ENCODE results near the gene TRIM66.

Gene TRIM66

DNA sequence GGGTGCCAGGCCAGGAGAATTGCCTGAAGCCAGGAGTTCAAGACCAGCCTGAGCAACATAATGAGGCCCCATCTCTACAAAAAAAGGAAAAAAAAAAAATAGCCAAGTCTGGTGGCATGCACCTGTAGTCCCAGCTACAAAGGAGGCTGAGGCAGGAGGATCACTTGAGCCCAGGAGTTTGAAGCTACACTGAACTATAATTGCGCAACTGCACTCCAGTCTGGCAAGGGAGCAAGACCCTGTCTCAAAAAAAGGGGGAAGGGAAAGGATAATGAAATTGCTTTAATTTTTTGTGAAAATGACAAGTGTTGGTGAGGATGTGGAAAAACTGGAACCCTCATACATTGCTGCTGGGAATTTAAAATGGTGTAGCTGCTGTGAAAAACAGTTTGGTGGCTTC is 107.7 kb downstream of the TRIM66 start:
- no peak overlapping the region for H3K4me3 ChIP-seq (ENCODE audit: severe bottlenecking)
- no peaks in the 10 kb centered on the region for H3K9me3 ChIP-seq (ENCODE audit: severe bottlenecking)
- ATAC-seq (ENCODE audit: low read depth) = no peak
- no peaks in the 10 kb centered on the region for H3K36me3 ChIP-seq (ENCODE audit: low read depth)
- DNase-seq (ENCODE audit: low spot score) = no peak
- TF ChIP-seq, protein P1, sequence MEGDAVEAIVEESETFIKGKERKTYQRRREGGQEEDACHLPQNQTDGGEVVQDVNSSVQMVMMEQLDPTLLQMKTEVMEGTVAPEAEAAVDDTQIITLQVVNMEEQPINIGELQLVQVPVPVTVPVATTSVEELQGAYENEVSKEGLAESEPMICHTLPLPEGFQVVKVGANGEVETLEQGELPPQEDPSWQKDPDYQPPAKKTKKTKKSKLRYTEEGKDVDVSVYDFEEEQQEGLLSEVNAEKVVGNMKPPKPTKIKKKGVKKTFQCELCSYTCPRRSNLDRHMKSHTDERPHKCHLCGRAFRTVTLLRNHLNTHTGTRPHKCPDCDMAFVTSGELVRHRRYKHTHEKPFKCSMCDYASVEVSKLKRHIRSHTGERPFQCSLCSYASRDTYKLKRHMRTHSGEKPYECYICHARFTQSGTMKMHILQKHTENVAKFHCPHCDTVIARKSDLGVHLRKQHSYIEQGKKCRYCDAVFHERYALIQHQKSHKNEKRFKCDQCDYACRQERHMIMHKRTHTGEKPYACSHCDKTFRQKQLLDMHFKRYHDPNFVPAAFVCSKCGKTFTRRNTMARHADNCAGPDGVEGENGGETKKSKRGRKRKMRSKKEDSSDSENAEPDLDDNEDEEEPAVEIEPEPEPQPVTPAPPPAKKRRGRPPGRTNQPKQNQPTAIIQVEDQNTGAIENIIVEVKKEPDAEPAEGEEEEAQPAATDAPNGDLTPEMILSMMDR (IDR thresholded peaks at IDR 0.05; ENCODE audit: poor library complexity, severe bottlenecking) = no peak
- no peaks in the 10 kb centered on the region for H3K27me3 ChIP-seq (ENCODE audit: insufficient read depth, poor library complexity, severe bottlenecking)
- no peak overlapping the region for H3K27ac ChIP-seq (ENCODE audit: poor library complexity, severe bottlenecking)
- no peaks in the 10 kb centered on the region for H3K4me1 ChIP-seq (ENCODE audit: insufficient read depth, poor library complexity, severe bottlenecking)

GRCh38 chr11:8573777-8574176 is 108.7 kb downstream of the TRIM66 start:
- no peak for ATAC-seq (ENCODE audit: low read depth)
- Histone ChIP-seq H3K27ac (ENCODE audit: poor library complexity, severe bottlenecking) (no peak overlapping the region), H3K36me3 (ENCODE audit: low read depth) (no peaks in the 10 kb centered on the region), H3K4me3 (ENCODE audit: severe bottlenecking) (no peak overlapping the region), H3K9me3 (ENCODE audit: severe bottlenecking) (no peaks in the 10 kb centered on the region), H3K27me3 (ENCODE audit: insufficient read depth, poor library complexity, severe bottlenecking) (no peaks in the 10 kb centered on the region), H3K4me1 (ENCODE audit: insufficient read depth, poor library complexity, severe bottlenecking) (peaks cover 3% of the 10 kb centered on the region)
- TF ChIP-seq, protein P1 (IDR thresholded peaks at IDR 0.05; ENCODE audit: poor library complexity, severe bottlenecking) = no peak
- no peak for DNase-seq (ENCODE audit: low spot score)

- Histone ChIP-seq H3K27me3 (ENCODE audit: insufficient read depth, poor library complexity, severe bottlenecking) (no peaks in the 10 kb centered on the region), H3K36me3 (ENCODE audit: low read depth) (no peaks in the 10 kb centered on the region), H3K27ac (ENCODE audit: poor library complexity, severe bottlenecking) (peak overlapping the region; percentile 21), H3K4me3 (ENCODE audit: severe bottlenecking) (no peak overlapping the region), H3K9me3 (ENCODE audit: severe bottlenecking) (no peaks in the 10 kb centered on the region), H3K4me1 (ENCODE audit: insufficient read depth, poor library complexity, severe bottlenecking) (peaks cover 20% of the 10 kb centered on the region)
- ATAC-seq (ENCODE audit: low read depth) (peak; percentile 66), DNase-seq (ENCODE audit: low spot score) (no peak)
- TF ChIP-seq, protein P1 (IDR thresholded peaks at IDR 0.05; ENCODE audit: poor library complexity, severe bottlenecking) = no peak
Measured at GRCh38 chr11:8567602-8568198, 114.8 kb downstream of the TRIM66 start.

DNA sequence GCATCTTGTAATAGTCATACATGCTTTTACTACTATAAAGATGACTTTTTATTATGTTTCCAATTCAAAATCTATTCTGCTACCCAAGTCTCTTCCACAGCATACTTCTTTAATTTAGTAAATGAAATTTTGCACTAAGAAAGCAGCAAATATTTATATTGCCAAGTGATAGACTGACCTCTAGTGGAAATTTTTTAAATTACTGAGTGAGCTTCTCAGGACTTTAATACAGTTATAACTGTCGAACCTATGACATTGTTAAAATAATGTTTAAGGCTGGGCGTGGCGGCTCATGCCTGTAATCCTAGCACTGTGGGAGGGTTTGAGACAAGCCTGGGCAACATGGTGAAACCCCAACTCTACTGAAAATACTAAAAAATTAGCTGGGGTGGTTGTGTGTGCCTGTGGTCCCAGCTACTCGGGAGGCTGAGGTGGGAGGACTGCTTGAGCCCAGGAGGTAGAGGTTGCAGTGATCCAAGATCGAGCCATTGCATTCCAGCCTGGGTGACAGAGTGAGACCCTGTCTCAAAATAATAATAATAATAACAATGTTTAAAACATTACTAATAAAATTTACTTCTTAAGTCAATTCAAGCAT is 115.8 kb downstream of the TRIM66 start:
- ATAC-seq (ENCODE audit: low read depth) (peak; percentile 89), DNase-seq (ENCODE audit: low spot score) (no peak)
- no peak overlapping the region for H3K4me3 ChIP-seq (ENCODE audit: severe bottlenecking)
- H3K27me3 ChIP-seq (ENCODE audit: insufficient read depth, poor library complexity, severe bottlenecking) = no peaks in the 10 kb centered on the region
- H3K27ac ChIP-seq (ENCODE audit: poor library complexity, severe bottlenecking) = no peak overlapping the region
- no peaks in the 10 kb centered on the region for H3K36me3 ChIP-seq (ENCODE audit: low read depth)
- TF ChIP-seq, protein P1 (IDR thresholded peaks at IDR 0.05; ENCODE audit: poor library complexity, severe bottlenecking) = peak; percentile 92
- peaks cover 20% of the 10 kb centered on the region for H3K4me1 ChIP-seq (ENCODE audit: insufficient read depth, poor library complexity, severe bottlenecking)
- H3K9me3 ChIP-seq (ENCODE audit: severe bottlenecking) = no peaks in the 10 kb centered on the region

- Histone ChIP-seq H3K9me3 (ENCODE audit: severe bottlenecking) (no peaks in the 10 kb centered on the region), H3K27ac (ENCODE audit: poor library complexity, severe bottlenecking) (no peak overlapping the region), H3K4me1 (ENCODE audit: insufficient read depth, poor library complexity, severe bottlenecking) (peaks cover 20% of the 10 kb centered on the region), H3K27me3 (ENCODE audit: insufficient read depth, poor library complexity, severe bottlenecking) (no peaks in the 10 kb centered on the region), H3K36me3 (ENCODE audit: low read depth) (no peaks in the 10 kb centered on the region), H3K4me3 (ENCODE audit: severe bottlenecking) (no peak overlapping the region)
- DNase-seq (ENCODE audit: low spot score) (no peak), ATAC-seq (ENCODE audit: low read depth) (no peak)
- TF ChIP-seq, protein P1 (IDR thresholded peaks at IDR 0.05; ENCODE audit: poor library complexity, severe bottlenecking) = no peak
Measured at GRCh38 chr11:8564526-8564925, 117.9 kb downstream of the TRIM66 start.

All from RWPE2 (cell line).